ENCODE data around the gene TRPV3. TPM values are rescaled to one million over a fixed set of nuclear protein-coding genes. Genes with fewer than 3 reads are reported as not detected.
"Not testable (repeated sequence)": the region's sequence is repeated elsewhere in the genome, so short reads cannot be mapped to it uniquely, and the experiment has no call there.

The TRPV3 gene
- total and polyA plus RNA-seq, 2 experiments from 2014 or later = 1.2 to 2.0 TPM

DNA sequence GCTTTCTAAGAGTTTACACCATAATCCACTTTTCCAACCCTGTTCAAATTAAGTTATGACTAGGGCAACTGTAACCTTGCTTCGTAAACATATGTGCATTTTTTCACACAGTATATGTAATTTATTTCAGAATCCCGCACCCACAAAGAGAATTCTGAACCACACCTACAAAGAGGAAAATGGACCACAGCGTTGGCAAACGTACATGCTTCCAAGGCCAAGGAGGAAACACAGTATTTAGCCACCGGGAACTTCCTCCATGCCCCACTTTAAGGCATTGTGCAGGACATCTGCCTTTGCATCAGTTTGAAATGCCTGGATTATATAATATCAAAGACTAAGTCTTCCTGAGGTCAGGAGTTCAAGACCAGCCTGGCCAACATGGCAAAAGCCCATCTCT is 88.1 kb downstream of the TRPV3 start:
- Histone ChIP-seq H3K36me3 (no peaks in the 10 kb centered on the region), H3K4me1 (ENCODE audit: low read depth) (no peaks in the 10 kb centered on the region), H3K9me3 (ENCODE audit: low read depth) (no peaks in the 10 kb centered on the region), H3K27me3 (no peaks in the 10 kb centered on the region), H3K27ac (no peak overlapping the region), H3K4me3 (no peak overlapping the region)
- no peak for DNase-seq (ENCODE audit: low read depth in 1 of 2, low spot score in 1 of 2)
- TF ChIP-seq, protein P1, sequence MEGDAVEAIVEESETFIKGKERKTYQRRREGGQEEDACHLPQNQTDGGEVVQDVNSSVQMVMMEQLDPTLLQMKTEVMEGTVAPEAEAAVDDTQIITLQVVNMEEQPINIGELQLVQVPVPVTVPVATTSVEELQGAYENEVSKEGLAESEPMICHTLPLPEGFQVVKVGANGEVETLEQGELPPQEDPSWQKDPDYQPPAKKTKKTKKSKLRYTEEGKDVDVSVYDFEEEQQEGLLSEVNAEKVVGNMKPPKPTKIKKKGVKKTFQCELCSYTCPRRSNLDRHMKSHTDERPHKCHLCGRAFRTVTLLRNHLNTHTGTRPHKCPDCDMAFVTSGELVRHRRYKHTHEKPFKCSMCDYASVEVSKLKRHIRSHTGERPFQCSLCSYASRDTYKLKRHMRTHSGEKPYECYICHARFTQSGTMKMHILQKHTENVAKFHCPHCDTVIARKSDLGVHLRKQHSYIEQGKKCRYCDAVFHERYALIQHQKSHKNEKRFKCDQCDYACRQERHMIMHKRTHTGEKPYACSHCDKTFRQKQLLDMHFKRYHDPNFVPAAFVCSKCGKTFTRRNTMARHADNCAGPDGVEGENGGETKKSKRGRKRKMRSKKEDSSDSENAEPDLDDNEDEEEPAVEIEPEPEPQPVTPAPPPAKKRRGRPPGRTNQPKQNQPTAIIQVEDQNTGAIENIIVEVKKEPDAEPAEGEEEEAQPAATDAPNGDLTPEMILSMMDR (IDR thresholded peaks at IDR 0.05; ENCODE audit: low read depth, low read length) = no peak

DNA sequence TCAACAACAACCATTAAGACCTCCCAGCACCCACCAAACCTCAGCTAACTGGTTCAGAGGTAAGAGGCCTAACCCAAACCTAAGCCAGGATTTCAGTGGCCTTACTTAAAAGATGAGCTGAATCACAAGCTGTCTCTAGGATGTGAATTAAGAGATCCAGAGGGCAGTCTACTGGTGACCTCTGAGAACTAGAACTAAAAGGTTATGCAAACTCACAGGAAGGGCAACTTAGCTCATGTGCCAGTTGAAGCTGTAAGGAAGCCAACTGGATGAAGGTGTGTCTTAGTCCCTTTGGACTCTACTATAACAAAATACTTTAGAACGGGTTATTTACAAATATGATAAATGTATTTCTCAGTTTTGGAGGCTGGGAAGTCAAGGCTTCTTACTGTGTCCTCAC is 91.3 kb downstream of the TRPV3 start:
- not testable (repeated sequence) for H3K4me3 ChIP-seq; H3K4me1 ChIP-seq (ENCODE audit: low read depth); H3K27me3 ChIP-seq; H3K36me3 ChIP-seq; H3K27ac ChIP-seq; H3K9me3 ChIP-seq (ENCODE audit: low read depth); DNase-seq (ENCODE audit: low read depth in 1 of 2, low spot score in 1 of 2)

Other genes with a start within 250 kb of the TRPV3 start
- gene OR3A2, start 171.5 kb downstream of the TRPV3 start, total RNA-seq = not detected in 2 replicates
- not detected in 2 replicates for gene OR3A2, start 171.5 kb downstream of the TRPV3 start, polyA plus RNA-seq
- gene OR1E1, start 159.4 kb downstream of the TRPV3 start, total RNA-seq = not detected in 2 replicates
- gene OR1E1, start 159.4 kb downstream of the TRPV3 start, polyA plus RNA-seq = not detected in 2 replicates
- gene OR3A3, start 146.4 kb downstream of the TRPV3 start, total RNA-seq = not detected in 2 replicates
- gene OR3A3, start 146.4 kb downstream of the TRPV3 start, polyA plus RNA-seq = not detected in 2 replicates
- not detected in 2 replicates for gene OR1E2, start 124.0 kb downstream of the TRPV3 start, total RNA-seq
- 0.19 TPM in 1 of 2 replicates, not detected in the other for gene OR1E2, start 124.0 kb downstream of the TRPV3 start, polyA plus RNA-seq
- gene SPATA22, start 86.0 kb downstream of the TRPV3 start, total RNA-seq = not detected in 2 replicates
- not detected in 2 replicates for gene SPATA22, start 86.0 kb downstream of the TRPV3 start, polyA plus RNA-seq
- gene ASPA, start 81.8 kb downstream of the TRPV3 start, total RNA-seq = not detected in 2 replicates
- gene ASPA, start 81.8 kb downstream of the TRPV3 start, polyA plus RNA-seq = not detected in 2 replicates
- 5.4 and 7.1 TPM in 2 replicates for gene TRPV1, start 51.6 kb upstream of the TRPV3 start, total RNA-seq
- gene TRPV1, start 51.6 kb upstream of the TRPV3 start, polyA plus RNA-seq = 4.0 and 5.0 TPM in 2 replicates
- 6.1 and 8.8 TPM in 2 replicates for gene SHPK, start 78.4 kb upstream of the TRPV3 start, total RNA-seq
- 3.6 and 5.0 TPM in 2 replicates for gene SHPK, start 78.4 kb upstream of the TRPV3 start, polyA plus RNA-seq
- 17.0 and 21.1 TPM in 2 replicates for gene CTNS, start 78.9 kb upstream of the TRPV3 start, total RNA-seq
- gene CTNS, start 78.9 kb upstream of the TRPV3 start, polyA plus RNA-seq = 13.5 and 17.8 TPM in 2 replicates
- 141 and 232 TPM in 2 replicates for gene TAX1BP3, start 110.8 kb upstream of the TRPV3 start, total RNA-seq
- 155 and 286 TPM in 2 replicates for gene TAX1BP3, start 110.8 kb upstream of the TRPV3 start, polyA plus RNA-seq
- gene EMC6, start 111.0 kb upstream of the TRPV3 start, total RNA-seq = 56.0 and 91.8 TPM in 2 replicates
- 154 and 165 TPM in 2 replicates for gene EMC6, start 111.0 kb upstream of the TRPV3 start, polyA plus RNA-seq
- 0.09 and 0.46 TPM in 2 replicates for gene P2RX5, start 138.3 kb upstream of the TRPV3 start, total RNA-seq
- 0.46 TPM in 1 of 2 replicates, not detected in the other for gene P2RX5, start 138.3 kb upstream of the TRPV3 start, polyA plus RNA-seq
- gene HASPIN, start 166.1 kb upstream of the TRPV3 start, total RNA-seq = 2.4 and 10.8 TPM in 2 replicates
- 0.87 and 3.3 TPM in 2 replicates for gene HASPIN, start 166.1 kb upstream of the TRPV3 start, polyA plus RNA-seq
- gene ITGAE, start 243.4 kb upstream of the TRPV3 start, total RNA-seq = 15.6 and 18.1 TPM in 2 replicates
- 66.1 and 86.6 TPM in 2 replicates for gene ITGAE, start 243.4 kb upstream of the TRPV3 start, polyA plus RNA-seq